ENCODE data around the gene RYR1.

- TF ChIP-seq CTCF (IDR thresholded peaks at IDR 0.05): no peak
- no peak for TF ChIP-seq EP300 (IDR thresholded peaks at IDR 0.05)
- TF ChIP-seq POLR2AphosphoS5 (IDR thresholded peaks at IDR 0.05): no peak
- TF ChIP-seq POLR2A (IDR thresholded peaks at IDR 0.05): no peak
Measured at GRCh38 chr19:38554676-38555141, 121.2 kb downstream of the RYR1 start.

Measured in gastroesophageal sphincter (tissue), 3 donors.